Smooth muscle cell (in vitro differentiated cells): ENCODE results near the gene DOK6. TPM values are rescaled to one million over a fixed set of nuclear protein-coding genes. Genes with fewer than 3 reads are reported as not detected.
"Not testable (repeated sequence)": the region's sequence is repeated elsewhere in the genome, so short reads cannot be mapped to it uniquely, and the experiment has no call there.

Experiments used
- DNase-seq: peaks from one replicate; lab custom pipeline; 2025; ENCODE audit not compliant: unreplicated experiment; lab: John Stamatoyannopoulos, UW
- H2AFZ ChIP-seq: fragments of 200-600 bp; sonication (generic); 2 replicates; pipeline ENCODE4 v1.6.0; 2016; ENCODE audit warnings: antibody characterized with exemption, low read depth, mild to moderate bottlenecking
- H3F3A ChIP-seq: fragments of 200-600 bp; sonication (generic); 2 replicates; pipeline ENCODE4 v1.6.0; 2017; ENCODE audit warnings: antibody characterized with exemption, low read depth
- H3K27ac ChIP-seq: fragments of 200-600 bp; sonication (generic); 2 replicates; pipeline ENCODE4 v1.5.1; 2016; ENCODE audit warnings: low read depth, mild to moderate bottlenecking
- H3K27me3 ChIP-seq: fragments of 200-600 bp; sonication (generic); 2 replicates; pipeline ENCODE4 v1.6.1; 2016; ENCODE audit warnings: low read depth, mild to moderate bottlenecking
- H3K36me3 ChIP-seq: fragments of 200-600 bp; sonication (generic); 2 replicates; pipeline ENCODE4 v1.5.1; 2016; ENCODE audit warnings: low read depth
- H3K4me1 ChIP-seq: fragments of 200-600 bp; sonication (generic); 2 replicates; pipeline ENCODE4 v1.5.1; 2016; ENCODE audit warnings: low read depth
- H3K4me2 ChIP-seq: fragments of 200-600 bp; sonication (generic); 2 replicates; pipeline ENCODE4 v1.6.0; 2016; ENCODE audit warnings: mild to moderate bottlenecking
- H3K4me3 ChIP-seq: fragments of 200-600 bp; sonication (generic); 2 replicates; pipeline ENCODE4 v1.5.1; 2016; ENCODE audit warnings: mild to moderate bottlenecking
- H3K79me2 ChIP-seq: fragments of 200-600 bp; sonication (generic); 2 replicates; pipeline ENCODE4 v1.6.0; 2016; ENCODE audit warnings: low read depth, mild to moderate bottlenecking
- H3K9ac ChIP-seq: fragments of 200-600 bp; sonication (generic); 2 replicates; pipeline ENCODE4 v1.6.0; 2016; ENCODE audit warnings: low read depth
- H3K9me3 ChIP-seq: fragments of 200-600 bp; sonication (generic); replicated peaks from 2 replicates; pipeline ENCODE4 v1.5.1; 2016; ENCODE audit warnings: low read depth
- H4K20me1 ChIP-seq: fragments of 200-600 bp; sonication (generic); 2 replicates; pipeline ENCODE4 v1.6.0; 2016; ENCODE audit warnings: low read depth
- WGBS: methylation state at CpG from one replicate; pipeline ENCODE4 v1.1.7; 2016; ENCODE audit warnings: low lambda C conversion rate; 5-methylcytosine and 5-hydroxymethylcytosine counted together
- polyA plus RNA-seq: library from polyadenylated mRNA; unstranded; fragments of >200 nt; fragmentation: Nextera tagmentation; extraction: Ambion mirVana; gene quantifications from 2 replicates; pipeline ENCODE4 v1.2.1, GENCODE V29; 2016
- total RNA-seq: library from RNA; depleted of rRNA; stranded (reverse); fragments of >200 nt; gene quantifications from 2 replicates; pipeline ENCODE4 v1.2.3, GENCODE V29; 2014
- TF ChIP-seq, protein P1 (sequence below): fragments of 200-600 bp; sonication (generic); IDR thresholded peaks from 2 replicates; pipeline ENCODE4 v1.5.1; 2017; ENCODE audit warnings: borderline replicate concordance, mild to moderate bottlenecking, antibody characterized with exemption; ENCODE audit not compliant: insufficient read depth, poor library complexity, severe bottlenecking

The DOK6 gene
- total and polyA plus RNA-seq, 2 experiments from 2014 or later = 7.2 to 21.4 TPM

- Histone ChIP-seq H3K79me2 (no peaks in the 10 kb centered on the region), H3K9ac (no peak overlapping the region), H3K9me3 (no peaks in the 10 kb centered on the region), H2AFZ (no peak overlapping the region), H3K36me3 (no peaks in the 10 kb centered on the region), H3K4me2 (no peak overlapping the region), H3K4me1 (no peaks in the 10 kb centered on the region), H3K27ac (no peak overlapping the region), H4K20me1 (no peaks in the 10 kb centered on the region), H3K27me3 (no peaks in the 10 kb centered on the region), H3F3A (no peaks in the 10 kb centered on the region), H3K4me3 (no peak overlapping the region)
- TF ChIP-seq, protein P1, sequence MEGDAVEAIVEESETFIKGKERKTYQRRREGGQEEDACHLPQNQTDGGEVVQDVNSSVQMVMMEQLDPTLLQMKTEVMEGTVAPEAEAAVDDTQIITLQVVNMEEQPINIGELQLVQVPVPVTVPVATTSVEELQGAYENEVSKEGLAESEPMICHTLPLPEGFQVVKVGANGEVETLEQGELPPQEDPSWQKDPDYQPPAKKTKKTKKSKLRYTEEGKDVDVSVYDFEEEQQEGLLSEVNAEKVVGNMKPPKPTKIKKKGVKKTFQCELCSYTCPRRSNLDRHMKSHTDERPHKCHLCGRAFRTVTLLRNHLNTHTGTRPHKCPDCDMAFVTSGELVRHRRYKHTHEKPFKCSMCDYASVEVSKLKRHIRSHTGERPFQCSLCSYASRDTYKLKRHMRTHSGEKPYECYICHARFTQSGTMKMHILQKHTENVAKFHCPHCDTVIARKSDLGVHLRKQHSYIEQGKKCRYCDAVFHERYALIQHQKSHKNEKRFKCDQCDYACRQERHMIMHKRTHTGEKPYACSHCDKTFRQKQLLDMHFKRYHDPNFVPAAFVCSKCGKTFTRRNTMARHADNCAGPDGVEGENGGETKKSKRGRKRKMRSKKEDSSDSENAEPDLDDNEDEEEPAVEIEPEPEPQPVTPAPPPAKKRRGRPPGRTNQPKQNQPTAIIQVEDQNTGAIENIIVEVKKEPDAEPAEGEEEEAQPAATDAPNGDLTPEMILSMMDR = no peak
- 96% methylated on average over 1 of the region's 1 CpG for WGBS
- no peak for DNase-seq
Observed at GRCh38 chr18:69830189-69830588, 429.5 kb downstream of the DOK6 start.

DNA sequence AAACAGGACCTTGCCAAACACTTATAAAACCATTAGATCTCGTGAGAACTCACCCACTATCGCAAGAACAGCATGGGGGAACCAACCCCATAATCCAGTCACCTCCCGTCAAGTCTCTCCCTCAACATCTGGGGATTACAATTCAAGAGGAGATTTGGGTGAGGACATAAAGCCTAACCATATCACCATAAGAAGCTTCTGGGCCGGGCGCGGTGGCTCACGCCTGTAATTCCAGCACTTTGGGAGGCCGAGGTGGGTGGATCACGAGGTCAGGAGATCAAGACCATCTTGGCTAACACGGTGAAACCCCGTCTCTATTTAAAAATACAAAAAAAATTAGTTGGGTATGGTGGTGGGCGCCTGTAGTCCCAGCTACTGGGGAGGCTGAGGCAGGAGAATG is 434.3 kb downstream of the DOK6 start:
- H3K4me2 ChIP-seq, DNase-seq, H3F3A ChIP-seq, H3K4me3 ChIP-seq, H3K27ac ChIP-seq, H3K9ac ChIP-seq, H3K9me3 ChIP-seq, H3K36me3 ChIP-seq, H2AFZ ChIP-seq, H3K79me2 ChIP-seq, H3K27me3 ChIP-seq, H4K20me1 ChIP-seq, H3K4me1 ChIP-seq: not testable (repeated sequence)
- WGBS = 96% methylated on average over 11 of the region's 12 CpGs

GRCh38 chr18:69838003-69838402 is 437.3 kb downstream of the DOK6 start:
- Histone ChIP-seq H2AFZ (no peak overlapping the region), H3K9ac (no peak overlapping the region), H3K4me2 (no peak overlapping the region), H3K27ac (no peak overlapping the region), H4K20me1 (no peaks in the 10 kb centered on the region), H3K4me1 (peaks cover 10% of the 10 kb centered on the region), H3K9me3 (no peaks in the 10 kb centered on the region), H3F3A (peaks cover 13% of the 10 kb centered on the region), H3K4me3 (no peak overlapping the region), H3K36me3 (no peaks in the 10 kb centered on the region), H3K27me3 (no peaks in the 10 kb centered on the region), H3K79me2 (no peaks in the 10 kb centered on the region)
- TF ChIP-seq, protein P1 = no peak
- WGBS = 100% methylated on average over 1 of the region's 1 CpG
- DNase-seq = no peak

DNA sequence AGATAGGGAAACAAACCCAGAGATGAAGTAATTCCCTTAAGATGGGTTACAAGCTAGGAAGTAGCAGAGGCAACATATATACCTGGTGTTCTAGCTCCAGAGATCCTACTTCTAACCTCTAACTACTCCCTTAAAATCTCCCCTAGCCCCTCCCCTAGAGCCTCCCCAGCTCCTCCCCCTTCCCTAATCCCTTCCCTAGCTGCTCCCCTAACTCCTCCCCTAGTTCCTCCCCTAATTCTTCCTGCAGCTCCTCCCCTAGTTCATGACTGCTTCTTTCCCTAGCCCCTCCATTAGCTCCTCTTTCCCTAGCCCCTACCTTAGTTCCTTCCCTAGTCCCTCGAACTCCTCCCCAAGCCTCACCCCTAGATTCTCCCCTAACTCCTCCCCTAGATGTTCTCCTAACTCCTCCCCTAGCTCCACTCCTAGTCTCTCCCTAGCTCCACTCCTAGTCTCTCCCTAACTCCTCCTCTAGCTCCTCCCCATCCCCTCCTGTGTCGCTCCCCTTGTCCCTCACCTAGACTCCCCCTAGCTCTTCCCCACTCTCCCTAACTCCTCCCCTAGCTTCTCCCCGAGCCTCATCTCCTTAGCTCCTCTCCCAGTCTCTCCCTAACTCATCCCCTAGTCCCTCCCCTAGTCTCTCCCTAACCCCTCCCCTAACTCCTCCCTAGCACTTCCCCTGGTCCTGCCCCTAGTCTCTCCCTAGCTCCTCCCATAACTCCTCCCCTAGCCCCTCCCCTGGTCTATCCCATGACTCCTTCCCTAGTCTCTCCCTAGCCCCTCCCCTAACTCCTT is 438.1 kb downstream of the DOK6 start:
- H3K27me3 ChIP-seq = no peaks in the 10 kb centered on the region
- no peak overlapping the region for H3K4me3 ChIP-seq
- no peaks in the 10 kb centered on the region for H4K20me1 ChIP-seq
- no peaks in the 10 kb centered on the region for H3K36me3 ChIP-seq
- no peak overlapping the region for H3K9ac ChIP-seq
- H3K4me2 ChIP-seq = no peak overlapping the region
- H3K4me1 ChIP-seq = peaks cover 16% of the 10 kb centered on the region
- no peak overlapping the region for H2AFZ ChIP-seq
- TF ChIP-seq, protein P1 = no peak
- no peaks in the 10 kb centered on the region for H3K79me2 ChIP-seq
- no peaks in the 10 kb centered on the region for H3K9me3 ChIP-seq
- no peak for DNase-seq
- H3K27ac ChIP-seq = no peak overlapping the region
- 70% methylated on average over 2 of the region's 3 CpGs for WGBS
- peaks cover 13% of the 10 kb centered on the region for H3F3A ChIP-seq
